HS-5 (cell line): Measurements from ENCODE around the gene MOB3B.
"Not testable (repeated sequence)": the region's sequence is repeated elsewhere in the genome, so short reads cannot be mapped to it uniquely, and the experiment has no call there.

Experiments used
- DNase-seq: peaks from one replicate; pipeline ENCODE4 v3.0.0-alpha.2; 2012; ENCODE audit warnings: low read depth

The MOB3B gene

DNA sequence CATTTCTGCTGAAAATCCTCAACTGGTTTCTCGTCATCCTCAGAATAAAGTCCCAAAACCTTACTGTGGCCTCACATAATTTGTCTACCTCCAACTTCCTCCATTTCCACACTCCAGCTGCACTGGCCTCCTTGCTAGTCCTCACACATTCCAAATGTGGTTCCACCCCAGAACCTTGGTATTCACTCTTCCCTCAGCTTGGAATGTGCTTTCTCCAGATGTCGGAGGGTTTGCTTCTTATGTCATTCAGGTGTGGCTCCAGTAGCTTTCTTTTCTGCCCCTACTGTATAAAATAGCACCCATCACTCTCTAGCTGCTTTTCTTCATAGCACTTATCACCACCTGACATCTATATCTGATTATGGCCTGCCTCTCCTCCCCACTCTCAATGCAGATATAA is 108.0 kb downstream of the MOB3B start:
- DNase-seq = no peak

DNA sequence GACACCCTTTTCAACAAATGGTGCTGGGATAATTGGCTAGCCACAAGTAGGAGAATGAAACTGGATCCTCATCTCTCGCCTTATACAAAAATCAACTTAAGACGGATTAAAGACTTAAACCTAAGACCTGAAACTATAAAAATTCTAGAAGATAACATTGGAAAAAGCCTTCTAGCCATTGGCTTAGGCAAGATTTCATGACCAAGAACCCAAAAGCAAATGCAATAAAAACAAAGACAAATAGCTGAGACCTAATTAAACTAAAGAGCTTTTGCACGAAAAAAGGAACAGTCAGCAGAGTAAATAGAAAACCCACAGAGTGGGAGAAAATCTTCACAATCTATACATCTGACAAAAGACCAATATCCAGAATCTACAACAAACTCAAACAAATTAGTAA is 110.1 kb downstream of the MOB3B start:
- not testable (repeated sequence) for DNase-seq

DNA sequence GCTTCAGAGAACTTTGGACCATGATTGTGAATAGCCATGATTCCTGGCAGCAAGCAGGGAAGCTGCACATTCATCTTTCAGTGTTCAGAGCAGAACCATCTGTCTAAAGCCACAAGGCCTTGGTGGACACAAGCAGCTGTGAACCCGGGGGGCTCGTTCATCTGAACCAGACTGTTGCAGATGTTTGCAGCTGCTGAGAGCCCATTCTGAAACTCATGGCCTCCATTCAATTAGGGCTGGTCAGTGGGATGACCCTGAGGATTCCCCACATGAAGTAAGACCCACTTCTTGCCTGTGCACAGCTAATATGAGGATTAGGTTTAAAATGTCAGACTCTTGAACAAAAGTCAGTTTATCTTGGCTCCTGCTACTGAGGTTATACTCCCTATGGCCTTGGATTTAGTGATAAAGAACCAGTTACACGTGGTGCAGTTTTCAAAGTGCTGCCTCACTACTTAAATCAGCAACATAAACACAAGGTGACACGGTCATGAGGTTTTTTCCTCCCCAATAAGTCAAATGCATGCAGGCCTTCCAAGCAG is 115.3 kb downstream of the MOB3B start:
- no peak for DNase-seq

DNA sequence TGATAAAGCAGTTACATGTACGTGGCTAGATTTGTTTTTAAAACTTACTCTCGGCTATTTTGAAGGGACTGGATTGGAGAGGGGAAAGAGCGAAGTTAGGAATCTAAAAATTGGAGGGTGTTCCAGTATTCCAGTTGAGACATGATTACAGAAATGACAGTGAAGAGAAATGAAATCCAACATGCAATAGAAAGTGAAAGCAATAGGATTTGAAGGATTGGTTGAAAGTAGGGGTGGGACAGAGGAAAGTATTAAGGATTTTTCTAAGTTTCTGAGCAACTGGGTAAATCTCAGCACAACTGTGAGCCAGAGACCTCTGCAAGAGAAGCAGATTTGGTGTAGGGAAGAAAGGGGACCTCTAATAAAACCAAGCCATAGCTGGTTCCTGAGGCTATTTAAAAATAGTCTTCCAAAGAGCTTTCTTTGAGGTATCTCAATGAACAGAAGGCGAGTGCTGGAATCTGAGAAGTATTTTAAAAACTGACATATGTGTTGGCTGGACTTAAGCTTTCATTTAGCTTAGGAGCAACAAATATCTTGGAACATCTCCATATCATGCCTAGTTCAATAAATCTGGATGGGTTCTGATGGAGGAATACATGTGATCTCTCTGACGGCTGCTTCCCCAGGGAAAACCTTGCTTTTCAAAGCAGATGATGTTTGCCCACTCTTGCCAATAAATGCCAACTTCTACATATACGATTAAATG is 115.9 kb downstream of the MOB3B start:
- DNase-seq = no peak

DNA sequence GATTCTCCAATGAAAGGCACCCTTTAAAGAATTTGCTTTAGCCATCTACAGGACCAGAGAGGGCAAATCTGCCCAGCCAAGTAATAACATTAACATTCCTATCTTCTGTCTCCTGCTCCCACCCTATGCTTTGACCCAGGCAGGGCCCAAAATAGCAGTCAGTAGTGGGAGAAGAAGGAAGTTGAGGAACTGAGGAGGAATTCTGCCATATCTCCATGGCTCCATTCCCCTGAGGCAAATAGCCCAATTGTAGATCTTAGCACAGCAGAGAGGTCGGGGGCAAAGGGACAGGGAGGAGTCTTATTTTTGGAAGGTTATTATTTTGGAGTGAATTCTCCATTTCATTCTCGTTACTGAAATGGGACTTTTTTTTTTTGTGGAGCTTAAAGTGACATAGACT is 116.7 kb downstream of the MOB3B start:
- DNase-seq = no peak

DNA sequence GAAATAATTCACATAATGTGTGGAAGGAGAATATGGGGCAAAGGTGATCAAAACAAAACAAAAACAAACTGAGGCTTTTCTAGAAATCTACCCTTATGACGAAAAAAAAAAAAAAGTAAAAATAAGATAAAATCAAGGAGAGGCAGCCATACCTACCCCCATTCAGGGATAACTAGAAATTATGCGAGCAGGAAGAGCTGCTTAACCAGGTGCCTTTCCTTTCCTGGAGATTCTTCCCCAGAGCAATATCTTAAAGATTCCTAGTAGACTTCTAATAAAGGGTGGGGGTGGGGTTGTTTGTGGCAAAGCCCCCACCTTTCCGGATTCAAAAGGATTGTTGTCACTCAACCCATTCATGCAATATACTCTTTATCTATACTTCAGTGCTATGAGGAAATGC is 117.5 kb downstream of the MOB3B start:
- no peak for DNase-seq

DNA sequence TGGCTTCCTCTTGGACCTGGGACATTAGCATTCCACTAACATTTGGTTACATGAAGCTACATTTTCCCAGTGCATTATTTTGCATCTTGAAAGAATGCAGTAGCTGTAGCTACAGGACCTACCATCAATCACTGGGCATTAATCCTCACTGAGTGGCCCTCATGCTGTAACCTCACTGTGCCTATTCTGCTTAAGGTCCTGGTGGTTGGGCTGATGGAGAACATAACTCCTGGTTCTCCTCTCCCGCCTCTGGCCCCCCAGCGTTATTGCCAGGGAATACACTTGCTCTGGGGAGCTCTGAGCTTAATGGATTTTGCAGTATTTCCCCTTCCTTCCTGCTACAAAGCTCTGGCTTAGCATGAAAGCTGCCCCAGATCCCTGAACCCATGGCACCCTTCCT is 121.1 kb downstream of the MOB3B start:
- DNase-seq = no peak

DNA sequence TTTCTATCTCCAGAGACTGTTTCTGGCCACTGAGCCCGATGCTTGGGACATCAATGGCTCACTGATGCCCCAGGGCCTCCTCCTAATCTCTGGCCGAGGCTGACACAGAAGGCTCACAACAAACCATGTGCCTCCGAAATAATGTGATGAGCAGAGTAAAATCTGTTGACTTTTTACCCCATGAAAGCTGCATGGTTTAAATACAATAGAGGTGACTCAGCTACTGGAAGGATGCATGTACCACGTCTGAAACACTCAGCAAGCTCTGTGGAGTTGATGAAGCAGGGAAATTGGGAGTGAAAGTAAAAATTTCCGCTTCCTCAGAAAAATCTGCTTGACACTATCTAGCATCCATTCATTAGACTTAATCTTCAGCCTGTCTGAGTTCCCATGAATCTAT is 121.6 kb downstream of the MOB3B start:
- peak; percentile 67 for DNase-seq

DNA sequence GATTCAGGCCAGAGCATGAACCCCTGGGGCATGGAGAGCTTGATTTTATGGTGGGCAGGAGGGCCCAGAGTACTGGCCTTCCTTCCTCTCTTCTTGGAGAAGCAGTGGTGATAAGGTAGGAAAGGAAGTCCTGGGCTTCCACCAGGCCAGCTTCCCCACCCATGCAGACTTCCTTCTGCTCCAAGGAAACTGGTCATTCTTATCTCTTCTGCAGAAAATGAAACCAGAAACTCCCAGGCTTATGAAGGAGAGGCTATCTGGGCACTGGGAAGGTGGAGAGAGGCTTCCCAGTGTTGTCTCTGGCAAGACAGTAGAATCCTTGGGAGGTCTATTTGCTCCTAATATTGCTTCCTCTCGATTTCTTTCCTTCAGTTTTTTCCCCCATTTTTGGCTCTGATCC is 122.1 kb downstream of the MOB3B start:
- no peak for DNase-seq

DNA sequence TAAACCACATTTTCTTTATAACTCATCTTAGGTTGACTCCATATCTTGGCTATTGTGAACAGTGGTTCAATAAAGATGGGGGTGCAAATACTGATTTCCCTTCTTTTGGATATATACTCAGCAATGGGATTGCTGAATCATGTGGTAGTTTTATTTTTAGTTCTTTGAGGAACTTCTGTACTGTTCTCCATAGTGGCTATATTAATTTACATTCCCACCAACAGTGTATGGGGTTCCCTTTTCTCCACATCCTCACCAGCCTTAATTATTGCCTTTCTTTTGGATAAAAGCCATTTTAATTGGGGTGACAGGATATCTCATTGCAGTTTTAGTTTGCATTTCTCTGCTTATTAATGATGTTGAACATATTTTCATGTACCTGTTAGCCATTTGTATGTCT is 125.0 kb downstream of the MOB3B start:
- DNase-seq = no peak

DNA sequence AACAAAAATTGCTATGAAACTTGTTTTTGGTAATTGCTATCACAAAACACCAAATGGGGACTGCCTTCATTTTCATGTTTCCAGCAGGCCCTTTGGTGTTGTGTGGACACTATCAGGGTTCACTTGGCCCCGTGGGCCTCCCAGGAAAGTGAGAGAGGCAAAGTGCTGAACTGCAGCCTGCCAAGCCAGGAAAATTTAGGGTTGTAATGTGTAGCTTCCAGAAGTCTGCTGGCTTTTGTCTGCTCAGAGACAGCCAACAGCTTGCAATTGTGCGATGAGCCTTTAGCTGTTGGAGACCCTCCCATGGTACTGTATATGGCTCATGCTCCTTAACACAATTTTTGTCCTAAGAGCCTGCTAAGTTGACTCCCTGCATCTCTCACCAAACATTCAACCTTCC is 127.0 kb downstream of the MOB3B start:
- DNase-seq = no peak

DNA sequence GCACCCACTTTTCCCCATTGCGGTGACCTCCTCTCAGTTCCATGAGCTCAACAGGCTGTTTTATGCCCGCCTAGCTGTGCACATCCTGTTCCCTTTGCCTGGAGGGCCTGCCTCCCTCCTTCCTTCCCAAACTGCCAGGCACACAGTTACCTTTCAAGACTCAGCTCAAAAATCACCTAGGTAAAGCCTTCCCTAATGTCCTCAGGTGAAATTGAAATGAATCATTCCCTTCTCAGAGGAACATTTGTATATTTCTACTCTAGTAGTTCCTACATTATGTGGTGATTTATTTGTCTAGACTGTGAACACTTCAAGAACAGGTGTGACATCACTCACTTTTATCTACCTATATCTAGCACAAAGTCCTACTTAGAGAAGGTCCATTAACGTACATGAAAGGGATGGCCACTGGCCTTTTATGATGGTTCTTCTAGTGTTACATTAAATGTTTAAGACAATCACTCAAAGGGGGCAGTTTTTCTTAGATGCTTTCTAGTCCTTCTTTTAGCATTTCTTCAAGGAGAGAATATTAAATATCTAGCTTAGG is 129.2 kb downstream of the MOB3B start:
- DNase-seq = no peak

DNA sequence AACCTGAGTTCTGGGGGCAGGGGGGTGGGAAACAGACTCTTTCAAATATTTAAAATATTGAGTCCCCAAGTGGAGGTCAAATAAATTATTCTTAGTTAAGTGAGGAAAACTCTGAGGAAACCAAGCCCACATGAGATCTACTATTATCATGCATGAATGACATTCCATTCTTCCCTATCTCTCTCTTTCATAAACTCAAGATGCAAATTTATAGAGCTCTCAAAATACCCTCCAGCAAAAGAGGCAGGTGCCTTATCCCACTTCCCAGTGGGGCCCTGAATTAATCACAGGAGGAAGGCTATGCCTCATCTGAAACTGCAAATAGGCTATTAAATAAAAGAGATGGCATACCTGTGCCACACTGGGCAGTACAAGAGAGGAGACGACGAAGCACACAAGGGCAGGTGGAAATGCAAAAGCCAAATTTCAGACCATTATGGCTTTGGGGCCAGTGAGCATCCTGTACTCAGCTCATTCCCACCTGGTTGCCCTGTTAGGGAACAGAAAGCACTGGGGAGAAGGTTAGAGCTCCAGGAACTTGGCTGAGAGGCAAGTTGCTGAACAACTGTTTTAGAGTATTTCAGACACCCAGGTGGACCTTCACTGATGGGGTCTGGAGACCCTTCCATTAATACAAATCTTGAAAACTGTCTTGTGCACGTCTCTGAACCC is 130.5 kb downstream of the MOB3B start:
- no peak for DNase-seq

DNA sequence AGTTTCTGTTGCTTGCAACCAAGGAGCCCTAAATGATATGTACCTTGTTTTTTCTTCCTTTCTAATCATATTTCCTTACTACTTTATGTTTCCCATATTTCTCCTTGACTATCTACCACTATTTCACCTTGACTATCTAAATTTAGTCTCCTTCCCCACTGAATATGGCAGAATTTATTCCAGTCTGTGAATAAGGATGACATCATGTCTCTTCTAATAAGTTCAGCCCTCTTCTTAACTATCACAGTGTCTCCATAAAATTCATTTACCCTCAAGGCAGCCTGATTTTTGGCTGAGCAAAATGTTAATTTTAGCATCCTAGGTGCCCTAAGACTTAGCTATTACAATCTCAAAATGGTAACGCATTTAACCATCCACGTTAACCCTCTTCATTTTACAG is 133.1 kb downstream of the MOB3B start:
- DNase-seq = no peak

DNA sequence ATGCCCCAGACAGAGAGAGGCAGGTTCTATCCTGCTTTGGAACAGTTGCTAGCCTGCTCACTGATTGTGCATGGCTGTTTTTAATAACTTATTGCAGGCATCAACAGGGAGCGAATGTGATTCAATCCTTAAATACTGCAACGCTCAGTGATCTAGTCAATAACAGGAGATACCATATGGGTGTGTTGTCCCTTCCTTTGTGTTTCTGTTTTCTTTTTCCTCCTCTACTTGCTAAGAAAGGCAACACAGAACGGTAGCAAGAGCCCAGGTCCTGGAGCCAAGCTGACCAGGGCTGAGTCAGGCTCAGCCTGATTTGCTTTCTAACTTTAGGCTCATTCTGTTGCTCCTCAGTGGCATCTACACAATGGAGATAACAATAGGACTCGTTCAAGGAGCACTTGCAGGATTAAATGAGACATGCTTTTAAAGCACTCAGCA is 134.1 kb downstream of the MOB3B start:
- no peak for DNase-seq

DNA sequence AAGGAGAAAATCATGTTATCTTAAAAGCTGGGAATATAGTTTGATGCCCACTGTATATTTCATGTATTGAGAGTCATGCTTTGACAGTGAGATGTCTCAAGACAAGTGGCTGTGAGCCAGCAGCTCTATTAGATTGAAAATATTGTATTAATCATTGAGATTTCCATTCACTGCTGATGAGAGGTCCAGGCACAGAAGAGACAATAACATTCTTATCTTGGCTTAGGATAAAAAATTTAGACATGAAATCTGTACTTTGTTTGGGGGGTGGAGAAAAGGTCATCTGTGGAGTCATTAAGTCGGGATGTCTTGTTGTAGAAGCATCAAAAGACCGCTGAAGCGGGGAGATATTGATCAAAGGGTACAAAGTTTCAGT is 134.8 kb downstream of the MOB3B start:
- no peak for DNase-seq

DNA sequence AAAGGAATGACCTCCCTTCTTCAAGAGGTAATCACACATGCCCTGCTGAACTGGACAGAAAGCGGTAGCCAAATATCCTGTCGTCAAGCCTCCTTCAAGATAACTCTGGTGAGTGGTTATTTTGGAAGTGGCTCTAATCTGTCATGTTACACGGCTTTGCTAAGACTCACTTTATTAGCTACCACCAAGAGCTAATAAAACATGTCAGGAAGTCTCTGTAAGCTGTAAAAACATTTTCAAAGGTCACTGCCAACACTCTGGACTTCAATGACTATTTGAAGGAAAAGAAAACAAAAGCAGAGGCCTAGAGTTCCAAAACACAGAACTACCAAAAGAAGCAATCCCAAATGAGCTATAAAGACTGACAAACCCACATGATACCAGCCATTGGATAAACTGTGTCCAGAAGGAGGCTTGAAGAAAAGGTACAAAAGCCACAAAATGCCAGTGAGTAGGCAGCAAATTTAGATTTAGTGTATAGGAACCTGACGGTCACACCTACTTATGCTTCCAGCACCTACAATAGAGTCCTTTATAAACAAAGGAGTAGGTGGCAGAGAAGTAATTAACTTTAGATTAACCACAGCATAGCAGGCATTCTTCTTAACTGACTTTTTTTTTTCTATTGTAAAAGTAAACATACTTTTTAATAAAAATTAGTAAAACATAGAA is 135.3 kb downstream of the MOB3B start:
- no peak for DNase-seq

DNA sequence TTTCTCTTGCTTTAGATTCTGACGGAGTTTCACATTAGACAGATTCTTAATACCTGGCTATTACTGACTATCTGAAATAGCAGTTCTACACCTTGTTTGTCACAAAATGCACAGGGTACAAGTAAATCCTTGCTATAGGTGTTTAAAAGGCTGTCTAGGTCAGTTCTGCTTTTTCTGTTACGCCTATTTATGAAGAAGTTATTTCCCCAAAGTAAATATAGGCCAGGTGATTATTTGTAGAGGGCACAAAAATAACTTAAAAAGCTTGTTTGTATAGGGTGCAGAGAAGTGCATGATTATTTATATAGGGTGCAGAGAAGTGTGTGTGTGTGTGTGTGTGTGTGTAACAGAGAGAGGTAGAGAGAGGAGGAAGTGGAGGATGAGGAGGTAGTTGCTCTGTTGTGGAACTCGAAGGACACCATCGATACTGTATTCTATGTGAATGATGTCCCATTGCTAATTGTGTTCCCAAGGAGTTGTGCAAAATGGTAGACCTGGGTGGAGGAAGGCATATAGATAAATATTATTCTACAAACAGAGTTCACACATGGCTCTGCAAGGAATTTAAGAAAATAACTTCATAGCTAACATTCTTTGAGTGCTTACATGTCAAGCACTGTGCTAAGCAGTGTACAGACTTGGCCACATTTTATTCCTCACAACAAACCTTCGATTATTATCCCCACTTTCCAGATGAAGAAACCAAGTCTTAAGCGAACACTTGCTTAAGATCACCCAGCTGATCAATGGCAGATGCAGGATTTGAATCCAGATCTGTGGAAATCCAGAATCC is 136.4 kb downstream of the MOB3B start:
- no peak for DNase-seq

DNA sequence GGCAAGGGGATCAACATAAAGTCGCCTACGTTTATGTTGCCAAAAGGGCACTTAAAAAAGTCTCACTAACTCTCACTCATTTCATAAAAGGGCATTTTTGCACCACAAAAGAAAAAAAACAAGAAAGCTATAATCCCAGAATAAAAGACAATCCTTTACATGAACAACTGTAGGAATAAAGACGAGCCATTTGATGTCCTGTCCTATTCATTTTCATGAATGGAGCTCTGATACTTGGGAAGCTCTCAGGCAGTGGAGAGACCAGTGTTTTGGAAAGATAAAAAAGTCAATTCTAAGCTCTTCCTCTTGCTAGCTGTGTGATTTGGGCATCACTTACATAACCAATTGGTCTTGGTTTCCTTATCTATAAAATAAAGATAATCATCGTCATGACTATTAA is 137.2 kb downstream of the MOB3B start:
- DNase-seq = no peak

DNA sequence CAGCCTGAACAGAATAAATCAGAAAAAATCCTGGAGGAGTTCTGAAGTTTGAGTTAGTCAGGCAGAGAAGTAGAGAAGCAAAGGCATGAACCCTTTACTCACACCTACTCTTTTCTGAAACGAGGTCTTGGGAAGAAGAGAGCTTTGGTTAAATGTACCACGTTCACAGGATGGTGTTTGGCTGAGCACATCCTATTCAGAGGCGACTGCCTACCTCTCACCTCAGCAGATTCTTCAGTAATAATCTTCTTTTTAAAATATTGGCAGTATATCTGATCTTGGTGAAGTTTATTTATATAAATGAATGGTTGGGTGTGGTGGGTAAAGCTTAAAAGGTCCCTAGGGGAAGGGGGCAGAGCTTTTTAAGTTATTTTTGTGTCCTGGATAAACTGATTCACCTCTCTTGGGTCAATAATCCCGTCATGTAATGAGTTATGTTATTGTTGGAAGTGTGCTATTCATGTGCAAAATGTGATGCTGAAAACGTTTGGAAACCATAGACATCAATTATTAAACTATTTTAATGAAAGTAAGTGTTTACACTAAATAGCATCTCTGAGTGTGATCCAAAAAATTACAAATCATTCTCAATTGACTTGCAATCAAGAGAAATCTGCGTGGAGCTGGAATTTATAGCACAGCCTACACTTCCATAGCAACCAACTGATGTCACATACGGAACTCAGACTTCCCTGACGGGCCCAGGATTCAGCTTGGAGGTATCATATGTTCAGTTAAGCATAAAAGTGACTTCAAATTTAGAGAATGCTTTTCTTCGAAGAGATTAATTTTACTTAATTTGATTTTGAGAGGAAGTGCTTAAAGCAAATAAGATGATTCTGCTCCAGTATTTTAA is 138.3 kb downstream of the MOB3B start:
- no peak for DNase-seq

DNA sequence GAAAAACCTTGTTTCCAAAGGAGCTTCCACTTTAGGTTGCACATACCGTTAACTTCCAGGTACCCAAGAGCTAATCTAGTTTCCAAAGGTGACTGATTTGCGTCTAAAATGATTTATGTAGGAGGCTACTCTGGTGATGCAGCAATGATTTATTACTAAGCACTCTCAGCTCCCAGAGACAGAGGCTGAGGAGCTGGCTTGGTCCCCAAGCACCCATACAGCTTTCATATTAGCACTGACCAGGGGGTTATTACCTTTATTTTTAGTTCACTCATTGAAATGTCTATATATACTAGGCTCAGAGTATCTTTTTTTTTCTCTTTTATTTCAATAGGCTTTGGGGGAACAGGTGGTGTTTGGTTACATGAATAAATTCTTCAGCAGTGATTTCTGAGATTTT is 141.5 kb downstream of the MOB3B start:
- DNase-seq = no peak
